Nephron (organoid): ENCODE results near the gene CFDP1.
"Not testable (repeated sequence)": the region's sequence is repeated elsewhere in the genome, so short reads cannot be mapped to it uniquely, and the experiment has no call there.

Experiments
- H3K27ac Mint-ChIP-seq, 3 experiments: 2 replicates each; pipeline ENCODE4 v1.8.0; 2020; ENCODE audit warnings: mixed read lengths in 3 of 3, mild to moderate bottlenecking in 2 of 3, moderate library complexity in 1 of 3
- H3K27me3 Mint-ChIP-seq: 2 replicates; pipeline ENCODE4 v1.8.0; 2021; ENCODE audit warnings: low read depth, mild to moderate bottlenecking, moderate library complexity, mixed read lengths
- H3K36me3 Mint-ChIP-seq: 2 replicates; pipeline ENCODE4 v1.8.0; 2020; ENCODE audit warnings: low read depth, mixed read lengths
- H3K4me1 Mint-ChIP-seq: 2 replicates; pipeline ENCODE4 v1.8.0; 2020; ENCODE audit warnings: mixed read lengths
- H3K4me3 Mint-ChIP-seq, 3 experiments: 2 replicates each; pipeline ENCODE4 v1.8.0; 2020; ENCODE audit warnings: mild to moderate bottlenecking in 3 of 3, mixed read lengths in 3 of 3, moderate library complexity in 2 of 3
- H3K9me3 Mint-ChIP-seq: 2 replicates; pipeline ENCODE4 v1.8.0; 2020; ENCODE audit warnings: mixed read lengths
- TF ChIP-seq, protein P1 (sequence below), 3 experiments: fragments of 200-600 bp; sonication (generic); IDR thresholded peaks; one replicate each; pipeline ENCODE4 v1.5.0; 2021; ENCODE audit warnings: antibody characterized with exemption in 3 of 3; ENCODE audit not compliant: unreplicated experiment in 3 of 3

CFDP1 gene

GRCh38 chr16:75288181-75288580, 145.1 kb downstream of the CFDP1 start:
- H3K9me3 Mint-ChIP-seq = no peaks in the 10 kb centered on the region
- no peaks in the 10 kb centered on the region for H3K27me3 Mint-ChIP-seq
- peaks cover 41% of the 10 kb centered on the region for H3K36me3 Mint-ChIP-seq
- TF ChIP-seq, protein P1, sequence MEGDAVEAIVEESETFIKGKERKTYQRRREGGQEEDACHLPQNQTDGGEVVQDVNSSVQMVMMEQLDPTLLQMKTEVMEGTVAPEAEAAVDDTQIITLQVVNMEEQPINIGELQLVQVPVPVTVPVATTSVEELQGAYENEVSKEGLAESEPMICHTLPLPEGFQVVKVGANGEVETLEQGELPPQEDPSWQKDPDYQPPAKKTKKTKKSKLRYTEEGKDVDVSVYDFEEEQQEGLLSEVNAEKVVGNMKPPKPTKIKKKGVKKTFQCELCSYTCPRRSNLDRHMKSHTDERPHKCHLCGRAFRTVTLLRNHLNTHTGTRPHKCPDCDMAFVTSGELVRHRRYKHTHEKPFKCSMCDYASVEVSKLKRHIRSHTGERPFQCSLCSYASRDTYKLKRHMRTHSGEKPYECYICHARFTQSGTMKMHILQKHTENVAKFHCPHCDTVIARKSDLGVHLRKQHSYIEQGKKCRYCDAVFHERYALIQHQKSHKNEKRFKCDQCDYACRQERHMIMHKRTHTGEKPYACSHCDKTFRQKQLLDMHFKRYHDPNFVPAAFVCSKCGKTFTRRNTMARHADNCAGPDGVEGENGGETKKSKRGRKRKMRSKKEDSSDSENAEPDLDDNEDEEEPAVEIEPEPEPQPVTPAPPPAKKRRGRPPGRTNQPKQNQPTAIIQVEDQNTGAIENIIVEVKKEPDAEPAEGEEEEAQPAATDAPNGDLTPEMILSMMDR (IDR thresholded peaks at IDR 0.05; ENCODE audit: unreplicated experiment in 3 of 3) = no peak
- peaks cover 10% of the 10 kb centered on the region for H3K4me1 Mint-ChIP-seq
- peak overlapping the region; percentile 12 to 24 (median 18) for H3K27ac Mint-ChIP-seq
- H3K4me3 Mint-ChIP-seq = no peak overlapping the region

DNA sequence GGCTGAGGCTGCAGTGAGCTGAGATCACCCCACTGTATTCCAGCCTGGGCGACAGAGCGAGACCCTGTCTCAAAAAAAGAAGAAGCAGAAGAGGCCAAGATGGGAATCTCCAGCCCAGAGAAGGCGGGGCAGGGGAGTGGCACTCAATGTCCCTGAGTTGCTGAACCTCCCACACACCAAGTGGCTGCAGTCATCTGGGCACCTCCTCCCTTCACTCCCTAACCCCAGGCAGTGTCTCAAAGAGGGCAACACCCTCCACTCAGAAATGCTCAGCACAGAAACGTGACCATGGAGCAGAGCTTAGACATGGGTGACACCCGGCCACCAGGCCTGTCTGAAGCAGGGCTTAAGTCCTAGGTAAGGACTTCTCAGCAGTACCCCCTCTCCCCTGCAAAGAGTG, 145.6 kb downstream of the CFDP1 start:
- H3K27ac Mint-ChIP-seq = peak overlapping the region; percentile 71 to 78 (median 75)
- peaks cover 10% of the 10 kb centered on the region for H3K4me1 Mint-ChIP-seq
- no peaks in the 10 kb centered on the region for H3K27me3 Mint-ChIP-seq
- TF ChIP-seq, protein P1 (IDR thresholded peaks at IDR 0.05; ENCODE audit: unreplicated experiment in 3 of 3) = no peak
- no peaks in the 10 kb centered on the region for H3K9me3 Mint-ChIP-seq
- peaks cover 37% of the 10 kb centered on the region for H3K36me3 Mint-ChIP-seq
- H3K4me3 Mint-ChIP-seq = no peak overlapping the region

GRCh38 chr16:75286389-75286788, 146.9 kb downstream of the CFDP1 start:
- Mint-ChIP-seq H3K27ac (peak overlapping the region in 1 of 3 experiments; percentile 75), H3K36me3 (peaks cover 30% of the 10 kb centered on the region), H3K27me3 (no peaks in the 10 kb centered on the region), H3K9me3 (no peaks in the 10 kb centered on the region), H3K4me3 (no peak overlapping the region), H3K4me1 (peaks cover 10% of the 10 kb centered on the region)
- TF ChIP-seq, protein P1 (IDR thresholded peaks at IDR 0.05; ENCODE audit: unreplicated experiment in 3 of 3) = no peak

GRCh38 chr16:75282466-75283281, 150.6 kb downstream of the CFDP1 start:
- Mint-ChIP-seq H3K27me3 (no peaks in the 10 kb centered on the region), H3K9me3 (no peaks in the 10 kb centered on the region), H3K27ac (no peak overlapping the region), H3K36me3 (peaks cover 21% of the 10 kb centered on the region), H3K4me3 (no peak overlapping the region), H3K4me1 (peaks cover 11% of the 10 kb centered on the region)
- TF ChIP-seq, protein P1 (IDR thresholded peaks at IDR 0.05; ENCODE audit: unreplicated experiment in 3 of 3) = no peak

- Mint-ChIP-seq H3K36me3 (peaks cover 21% of the 10 kb centered on the region), H3K4me3 (no peak overlapping the region), H3K27me3 (no peaks in the 10 kb centered on the region), H3K9me3 (no peaks in the 10 kb centered on the region), H3K27ac (no peak overlapping the region), H3K4me1 (peaks cover 5% of the 10 kb centered on the region)
- TF ChIP-seq, protein P1 (IDR thresholded peaks at IDR 0.05; ENCODE audit: unreplicated experiment in 3 of 3) = no peak
Measured at GRCh38 chr16:75281826-75282225, 151.5 kb downstream of the CFDP1 start.

GRCh38 chr16:75281009-75281408, 152.3 kb downstream of the CFDP1 start:
- H3K9me3 Mint-ChIP-seq, H3K4me1 Mint-ChIP-seq, H3K4me3 Mint-ChIP-seq, H3K27me3 Mint-ChIP-seq: not testable (repeated sequence)
- Mint-ChIP-seq H3K27ac (peak overlapping the region in 1 of 3 experiments; percentile 22), H3K36me3 (peaks cover 17% of the 10 kb centered on the region)
